Right atrium auricular region (tissue), 2 donors: ENCODE measurements around the gene CACTIN. TPM values are rescaled to one million over a fixed set of nuclear protein-coding genes. Genes with fewer than 3 reads are reported as not detected.

Experiments used
- DNase-seq: peaks from one replicate; pipeline ENCODE4 v3.0.0-alpha.2; 2019; ENCODE audit warnings: low spot score
- H3K27ac ChIP-seq, 2 donors: fragments of 200-600 bp; sonication (generic); 1 replicate in 1 of 2; 2 replicates in 1 of 2; pipeline ENCODE4 v1.5.1; 2016 to 2019
- H3K27me3 ChIP-seq, 2 donors: fragments of 200-600 bp; sonication (generic); one replicate each; pipeline versions ENCODE4 v1.5.1 to v1.6.0; 2017 to 2019
- H3K36me3 ChIP-seq: fragments of 200-600 bp; sonication (generic); one replicate; pipeline ENCODE4 v1.5.1; 2016
- H3K4me1 ChIP-seq, 2 donors: fragments of 200-600 bp; sonication (generic); one replicate each; pipeline versions ENCODE4 v1.5.1 to v1.6.0; 2017 to 2019
- H3K4me3 ChIP-seq, 2 donors: fragments of 200-600 bp; sonication (generic); 1 replicate in 1 of 2; 2 replicates in 1 of 2; pipeline ENCODE4 v1.5.1; 2017 to 2019; ENCODE audit warnings: mild to moderate bottlenecking in 1 of 2, moderate library complexity in 1 of 2
- H3K9me3 ChIP-seq, 2 donors: fragments of 200-600 bp; sonication (generic); one replicate each; pipeline ENCODE4 v1.5.1; 2019
- CTCF ChIP-seq, 2 donors: fragments of 200-600 bp; sonication (generic); IDR thresholded peaks; one replicate each; pipeline ENCODE4 v1.5.1; 2019; ENCODE audit warnings: antibody characterized with exemption in 2 of 2
- total RNA-seq, 2 donors: library from RNA; depleted of rRNA; stranded (reverse); fragments of >200 nt; gene quantifications; one replicate each; pipeline ENCODE4 v1.1.0, GENCODE V29; 2016

CACTIN gene
- total RNA-seq = 10 to 100 TPM; 11.2 to 22.8 TPM

- peak within 1 kb of the TSS; percentile 85 to 98 for H3K4me3 ChIP-seq
- H3K36me3 ChIP-seq = peaks cover 20% of the 10 kb centered on the region
- H3K9me3 ChIP-seq = no peaks in the 10 kb centered on the region
- peak within 1 kb of the TSS; percentile 92 to 93 for H3K27ac ChIP-seq
- H3K4me1 ChIP-seq = peaks cover 0 to 30% of the 10 kb centered on the region in 2 donors
- no peaks in the 10 kb centered on the region for H3K27me3 ChIP-seq
- DNase-seq = peak; percentile 97
- TF ChIP-seq CTCF (IDR thresholded peaks at IDR 0.05) = peak in 1 of 2 donors; percentile 28
Observed at GRCh38 chr19:3626473-3627350, at the start of gene CACTIN. Gene CACTIN (minus strand): TSS chr19:3626790. CDS start chr19:3626762, 28 bp downstream.

GRCh38 chr19:3674784-3675543 lies 48.4 kb upstream of the CACTIN start:
- no peaks in the 10 kb centered on the region for H3K27me3 ChIP-seq
- no peaks in the 10 kb centered on the region for H3K9me3 ChIP-seq
- no peak overlapping the region for H3K4me3 ChIP-seq
- TF ChIP-seq CTCF (IDR thresholded peaks at IDR 0.05) = no peak
- no peaks in the 10 kb centered on the region for H3K36me3 ChIP-seq
- no peak for DNase-seq
- peak overlapping the region in 1 of 2 donors; percentile 15 for H3K27ac ChIP-seq
- H3K4me1 ChIP-seq = peaks cover 0 to 41% of the 10 kb centered on the region in 2 donors

- DNase-seq = no peak
- no peaks in the 10 kb centered on the region for H3K27me3 ChIP-seq
- peak overlapping the region in 1 of 2 donors; percentile 96 for H3K27ac ChIP-seq
- no peak for TF ChIP-seq CTCF (IDR thresholded peaks at IDR 0.05)
- H3K4me1 ChIP-seq = peaks cover 0 to 53% of the 10 kb centered on the region in 2 donors
- no peaks in the 10 kb centered on the region for H3K36me3 ChIP-seq
- H3K9me3 ChIP-seq = no peaks in the 10 kb centered on the region
- no peak overlapping the region for H3K4me3 ChIP-seq
Observed at GRCh38 chr19:3673506-3674439, 47.2 kb upstream of the CACTIN start.

- DNase-seq = no peak
- Histone ChIP-seq H3K36me3 (no peaks in the 10 kb centered on the region), H3K9me3 (no peaks in the 10 kb centered on the region), H3K27ac (peak overlapping the region; percentile 96 to 99), H3K27me3 (no peaks in the 10 kb centered on the region), H3K4me1 (peaks cover 0 to 60% of the 10 kb centered on the region in 2 donors), H3K4me3 (no peak overlapping the region)
- TF ChIP-seq CTCF (IDR thresholded peaks at IDR 0.05) = no peak
Observed at GRCh38 chr19:3672993-3673392, 46.4 kb upstream of the CACTIN start.

GRCh38 chr19:3672575-3672948 lies 46.0 kb upstream of the CACTIN start:
- Histone ChIP-seq H3K4me1 (peaks cover 0 to 65% of the 10 kb centered on the region in 2 donors), H3K27ac (peak overlapping the region; percentile 96 to 99)

More at GRCh38 chr19:3672575-3672948, 46.0 kb upstream of the CACTIN start:
- Histone ChIP-seq H3K27me3 (no peaks in the 10 kb centered on the region), H3K4me3 (no peak overlapping the region), H3K36me3 (no peaks in the 10 kb centered on the region), H3K9me3 (no peaks in the 10 kb centered on the region)
- no peak for DNase-seq
- no peak for TF ChIP-seq CTCF (IDR thresholded peaks at IDR 0.05)
